Fibroblast of upper back skin (primary cell): ENCODE data around the gene RIBC2.
"Not testable (repeated sequence)": the region's sequence is repeated elsewhere in the genome, so short reads cannot be mapped to it uniquely, and the experiment has no call there.

ENCODE experiments used
- DNase-seq: peaks from one replicate; pipeline ENCODE4 v3.0.0-alpha.2; 2013

RIBC2 gene

DNA sequence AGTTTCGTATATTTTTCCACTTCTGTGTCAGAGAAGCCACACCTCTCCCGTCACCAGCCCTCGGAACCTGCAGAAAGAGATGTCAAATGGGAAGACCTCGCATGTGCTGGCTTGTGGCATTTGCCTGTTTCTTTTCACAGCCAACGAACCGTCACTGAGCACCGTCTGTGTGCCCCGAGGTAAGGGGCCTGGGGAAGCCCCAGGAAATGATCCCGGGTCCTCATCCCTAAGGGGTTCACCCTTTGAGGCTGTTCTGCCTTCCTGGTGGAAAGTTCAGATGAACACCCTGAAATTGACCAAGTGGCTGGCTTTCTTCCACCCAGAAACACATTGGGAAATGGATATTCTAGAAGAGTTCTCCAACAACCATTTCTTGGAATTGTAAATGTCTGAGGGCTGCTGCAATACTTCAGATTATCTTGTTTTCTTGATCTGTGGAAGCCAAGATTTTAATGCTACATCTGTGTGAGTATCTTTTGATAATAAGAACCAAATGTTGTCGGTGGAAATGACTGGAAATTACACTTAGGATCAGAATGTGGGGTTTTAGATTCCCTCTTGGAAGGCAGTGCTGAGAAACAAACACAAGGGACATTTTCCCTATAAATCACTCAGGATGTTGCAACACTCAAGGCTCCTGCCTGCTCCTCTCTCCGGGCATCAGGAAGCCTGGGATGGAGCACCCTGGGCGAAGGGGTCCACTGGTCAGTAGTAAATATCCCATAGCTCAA lies 37.6 kb downstream of the RIBC2 start:
- peak; percentile 98 for DNase-seq

DNA sequence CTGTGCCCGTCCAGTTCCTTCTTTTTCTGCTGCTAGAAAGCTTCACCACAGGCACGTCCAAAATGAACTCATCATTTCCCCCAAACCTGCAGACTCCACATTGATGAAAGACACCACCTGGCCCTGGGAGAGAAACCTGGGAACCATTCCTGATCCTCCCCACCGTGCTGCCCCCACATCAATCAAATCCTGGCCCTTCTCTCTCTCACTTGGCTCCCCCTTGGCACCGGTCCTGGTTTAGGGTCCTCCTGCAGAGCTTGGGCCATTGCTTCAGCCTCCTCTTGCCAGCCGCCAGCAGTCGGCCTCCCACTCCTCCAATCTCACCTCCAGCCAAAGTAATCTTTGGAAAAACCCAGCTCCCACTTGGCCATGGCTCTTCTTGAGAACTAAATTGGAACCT lies 38.5 kb downstream of the RIBC2 start:
- DNase-seq: peak; percentile 68

DNA sequence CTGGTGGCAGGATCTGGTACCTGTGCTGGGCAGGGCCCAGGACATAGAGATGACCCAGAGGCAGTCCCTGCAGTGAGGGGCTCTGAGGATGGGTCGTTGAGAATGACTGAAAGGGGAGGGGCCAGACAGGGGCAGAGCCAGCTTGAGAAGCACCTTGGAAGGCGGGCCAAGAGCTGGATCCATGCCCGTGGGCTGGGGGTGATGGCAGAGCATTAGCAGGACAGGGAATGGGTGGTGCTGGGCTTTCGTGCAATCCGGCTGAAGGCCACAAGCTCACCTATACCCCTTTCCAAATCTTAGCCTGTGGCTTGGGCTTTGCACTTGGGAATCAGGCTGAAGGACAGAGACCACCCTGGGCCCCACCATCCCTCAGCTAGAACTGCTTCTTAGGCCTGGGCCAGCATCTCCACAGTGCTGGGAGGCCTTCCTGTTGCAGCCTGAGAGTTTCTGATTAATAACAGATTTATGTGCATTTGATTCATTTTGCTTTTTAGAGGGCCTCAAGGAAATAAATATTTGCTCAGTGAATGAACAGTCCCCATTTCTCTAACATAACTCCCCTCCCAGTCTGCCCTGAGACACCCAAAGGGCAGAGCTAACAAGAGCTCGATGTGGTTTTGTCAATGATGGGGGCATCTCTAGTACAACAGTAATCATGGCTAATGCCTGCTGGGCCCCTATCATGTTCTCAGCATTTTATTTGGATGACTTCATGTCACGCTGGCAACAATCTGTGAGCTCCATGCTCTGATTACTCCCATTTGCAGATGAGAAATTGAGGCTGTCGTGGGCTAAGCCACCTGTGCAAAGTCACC lies 39.3 kb downstream of the RIBC2 start:
- peak; percentile 89 for DNase-seq

DNA sequence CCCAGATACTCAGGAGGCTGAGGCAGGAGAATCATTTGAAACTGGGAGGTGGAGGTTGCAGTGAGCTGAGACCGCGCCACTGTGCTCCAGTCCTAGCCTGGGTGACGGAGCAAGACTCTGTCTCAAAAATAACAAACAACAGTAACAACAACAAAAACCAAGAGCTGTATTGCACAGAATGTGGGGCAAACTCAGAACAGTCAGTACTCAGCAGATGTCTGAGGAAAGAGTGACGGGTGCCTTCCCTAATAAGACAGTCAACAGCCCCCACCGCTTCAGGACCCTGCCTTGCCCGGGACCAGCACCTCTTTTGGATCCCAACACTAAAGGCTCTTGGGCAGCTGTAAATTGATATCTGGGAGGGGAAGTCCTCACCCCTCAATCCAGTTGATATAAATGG lies 40.3 kb downstream of the RIBC2 start:
- DNase-seq: no peak

DNA sequence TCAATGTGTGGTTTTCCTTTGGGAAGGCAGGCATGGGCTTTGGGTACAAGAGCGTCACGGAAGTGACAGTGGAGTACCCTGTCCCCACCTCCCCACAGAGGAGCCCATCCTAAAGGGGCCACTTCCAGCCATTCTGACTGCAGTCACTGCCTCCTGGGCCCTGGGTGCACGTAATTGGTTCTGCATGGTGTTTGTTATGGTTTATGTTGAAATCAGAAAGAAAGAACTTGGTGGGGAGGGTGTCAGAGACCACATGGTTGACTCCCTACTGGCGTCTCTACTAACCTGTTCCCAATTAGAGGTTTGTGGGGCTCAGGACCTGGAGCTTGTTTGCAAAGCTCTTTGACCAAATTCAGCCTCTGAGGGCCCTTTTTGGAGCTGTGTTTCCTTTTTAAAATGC lies 40.8 kb downstream of the RIBC2 start:
- peak; percentile 90 for DNase-seq

DNA sequence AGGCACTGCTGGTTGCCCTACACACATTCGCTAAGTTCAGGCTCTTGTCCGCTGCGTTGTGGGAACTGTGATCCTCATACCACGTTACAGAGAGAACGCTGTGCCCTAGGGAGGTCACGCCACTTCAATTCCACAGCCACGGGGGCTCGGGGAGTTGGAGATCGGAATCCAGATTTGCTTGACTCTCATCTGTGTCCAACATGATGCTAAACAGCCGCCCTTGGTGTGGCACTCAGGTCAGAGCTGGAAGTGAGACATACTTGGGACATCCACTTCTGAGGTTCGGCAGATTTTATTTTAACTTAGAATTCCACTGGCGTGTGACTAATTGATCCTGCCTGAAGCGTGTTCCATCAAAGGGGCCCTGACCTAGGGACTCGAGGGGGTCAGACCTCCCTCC lies 41.7 kb downstream of the RIBC2 start:
- DNase-seq: no peak

DNA sequence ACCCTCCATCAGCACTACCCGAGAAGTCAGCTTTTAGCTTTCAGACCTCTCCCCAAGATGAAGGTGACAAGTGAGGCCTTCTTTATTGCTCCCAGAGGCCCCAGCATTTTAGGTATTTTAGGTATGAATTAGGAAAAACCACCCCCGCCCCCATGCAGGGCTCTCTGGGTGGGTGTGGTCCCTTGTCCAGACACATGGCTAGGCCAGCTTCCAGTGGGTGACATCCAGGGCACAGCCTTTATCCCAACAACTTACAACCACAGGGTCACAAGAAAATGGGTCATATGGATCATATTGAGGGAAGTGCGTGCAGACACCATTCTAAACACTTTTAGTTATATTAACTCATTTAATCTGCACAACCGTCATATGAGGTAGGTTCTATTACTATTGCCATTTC lies 42.1 kb downstream of the RIBC2 start:
- DNase-seq: no peak

DNA sequence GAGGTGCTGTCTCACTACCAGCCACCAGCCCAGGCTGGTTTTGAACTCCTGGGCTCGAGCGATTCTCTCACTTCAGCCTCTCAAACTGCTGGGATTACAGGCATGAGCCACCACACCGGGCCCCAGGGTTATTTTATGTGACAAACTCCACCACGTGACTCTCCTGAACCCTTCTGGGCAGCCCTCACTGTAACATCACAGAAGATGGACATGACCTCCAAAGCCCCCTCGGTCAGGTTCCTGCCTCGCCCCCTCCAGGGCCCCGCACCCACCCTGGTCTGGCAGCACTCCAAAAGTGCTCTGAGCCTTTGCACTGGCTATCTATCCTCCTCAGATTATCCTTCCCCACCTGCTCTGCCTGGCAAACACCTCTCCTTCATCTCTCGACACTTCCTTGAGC lies 43.3 kb downstream of the RIBC2 start:
- DNase-seq: no peak

DNA sequence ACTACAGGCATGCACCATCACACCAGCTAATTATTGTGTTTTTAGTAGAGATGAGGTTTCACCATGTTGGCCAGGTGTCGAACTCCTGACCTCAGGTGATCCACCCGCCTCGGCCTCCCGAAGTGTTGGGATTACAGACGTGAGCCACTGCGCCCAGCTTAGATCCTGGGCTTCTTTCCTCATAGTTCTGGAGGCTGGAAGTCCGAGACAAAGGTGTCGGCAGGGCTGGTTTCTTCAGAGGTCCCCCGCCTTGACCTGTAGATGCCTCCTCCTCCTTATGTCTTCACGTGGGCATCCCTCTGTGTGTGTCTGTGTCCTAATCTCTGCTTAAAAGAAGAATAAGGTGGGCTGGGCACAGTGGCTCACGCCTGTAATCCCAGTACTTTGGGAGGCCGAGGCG lies 45.0 kb downstream of the RIBC2 start:
- no peak for DNase-seq

DNA sequence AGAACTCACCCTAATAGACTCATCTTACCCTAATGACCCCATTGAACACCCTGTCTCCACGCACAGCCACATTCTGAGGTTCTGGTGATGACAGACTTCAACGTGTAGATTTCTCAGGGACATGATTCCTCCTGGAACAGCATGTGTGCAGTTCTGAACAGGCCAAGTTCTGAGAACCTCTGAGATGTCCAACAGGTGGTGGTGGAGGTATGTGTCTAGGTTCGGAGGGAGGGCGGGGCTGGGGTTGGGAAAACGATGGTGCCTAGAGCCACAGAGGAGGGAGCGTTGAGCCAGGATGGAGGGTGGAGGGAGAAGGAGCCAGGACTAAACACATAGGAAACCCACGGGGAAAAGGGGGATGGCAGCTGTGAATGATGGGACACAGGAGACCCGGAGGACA lies 45.7 kb downstream of the RIBC2 start:
- no peak for DNase-seq

DNA sequence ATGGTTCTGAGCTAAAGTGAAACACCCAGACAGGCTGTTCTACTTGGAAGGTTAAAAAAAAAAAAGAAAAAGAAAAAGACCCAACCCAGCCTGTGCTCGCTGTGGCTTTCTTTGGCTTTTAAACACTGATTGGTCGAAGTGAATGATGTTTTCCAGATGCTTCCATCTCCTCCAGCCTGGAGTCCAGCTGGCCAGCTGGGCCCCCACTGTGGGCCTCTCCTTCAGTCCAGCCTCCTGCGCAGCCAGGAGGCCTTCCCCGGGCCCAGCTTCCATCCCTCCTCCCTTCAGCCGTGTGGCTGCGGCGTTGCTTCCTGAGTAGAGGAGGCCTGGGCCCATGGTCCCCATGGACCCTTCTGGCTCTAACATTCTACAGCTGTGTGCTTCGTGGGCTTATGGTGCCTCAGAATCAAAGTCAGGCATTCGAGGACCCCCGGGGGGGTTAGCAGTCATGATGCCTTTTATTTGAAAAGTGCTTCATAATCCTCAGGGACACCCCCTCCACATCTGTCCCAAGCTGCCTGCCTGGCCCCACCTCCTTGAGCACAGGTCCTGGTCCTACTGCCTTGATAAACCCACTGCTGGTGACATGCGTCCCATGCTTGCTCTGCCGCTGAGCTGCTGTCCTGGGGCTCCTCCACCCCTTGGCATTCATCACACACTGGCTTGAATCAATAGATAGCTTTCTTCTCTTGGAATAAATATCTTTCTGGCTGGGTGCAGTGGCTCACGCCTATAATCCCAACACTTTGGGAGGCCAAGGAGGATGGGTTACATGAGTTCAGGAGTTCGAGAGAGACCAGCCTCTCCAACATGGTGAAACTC lies 47.0 kb downstream of the RIBC2 start:
- DNase-seq: peak; percentile 91

DNA sequence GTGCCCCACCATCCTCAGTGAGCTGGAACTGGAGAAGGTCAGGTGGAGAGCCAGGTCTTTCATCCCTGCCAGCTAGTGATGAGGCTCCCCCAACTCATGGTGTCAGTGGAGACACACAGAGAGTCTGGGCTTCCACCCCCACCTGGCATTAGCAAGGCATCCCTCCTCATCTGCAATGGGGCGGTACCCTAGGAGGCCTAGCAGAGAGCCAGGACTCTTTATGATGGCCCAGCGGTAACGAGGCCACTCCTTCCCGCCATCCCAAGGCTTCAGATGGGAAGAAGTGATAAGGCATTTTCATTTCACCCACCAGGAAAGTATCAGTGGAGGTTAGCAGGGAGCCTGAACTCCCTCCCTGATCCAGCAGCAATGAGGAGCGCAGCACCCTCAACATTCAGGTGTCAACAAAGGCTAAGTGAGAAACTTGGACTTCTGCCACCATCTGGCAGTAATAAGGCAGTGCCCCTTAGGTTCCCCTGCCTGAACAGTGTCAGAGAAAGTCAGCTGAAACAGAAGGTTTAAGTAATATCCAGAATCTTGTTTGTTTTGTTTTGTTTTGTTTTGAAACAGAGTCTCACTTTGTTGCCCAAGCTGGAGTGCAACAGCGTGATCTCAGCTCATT lies 48.7 kb downstream of the RIBC2 start:
- DNase-seq: no peak

DNA sequence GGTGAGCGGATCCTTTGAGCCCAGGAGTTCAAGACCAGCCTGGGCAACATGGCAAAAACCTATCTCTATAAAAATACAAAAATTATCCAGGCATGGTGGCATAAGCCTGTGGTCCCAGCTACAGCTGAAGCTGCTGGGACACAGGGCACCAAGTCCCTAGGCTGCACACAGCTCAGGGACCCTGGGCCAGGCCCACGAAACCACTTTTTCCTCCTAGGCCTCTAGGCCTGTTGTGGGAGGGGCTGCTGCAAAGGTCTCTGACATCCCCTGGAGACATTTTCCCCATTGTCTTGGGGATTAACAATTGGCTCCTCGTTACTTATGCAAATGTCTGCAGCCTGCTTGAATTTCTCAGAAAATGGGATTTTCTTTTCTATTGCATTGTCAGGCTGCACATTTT lies 50.2 kb downstream of the RIBC2 start:
- DNase-seq: not testable (repeated sequence)

DNA sequence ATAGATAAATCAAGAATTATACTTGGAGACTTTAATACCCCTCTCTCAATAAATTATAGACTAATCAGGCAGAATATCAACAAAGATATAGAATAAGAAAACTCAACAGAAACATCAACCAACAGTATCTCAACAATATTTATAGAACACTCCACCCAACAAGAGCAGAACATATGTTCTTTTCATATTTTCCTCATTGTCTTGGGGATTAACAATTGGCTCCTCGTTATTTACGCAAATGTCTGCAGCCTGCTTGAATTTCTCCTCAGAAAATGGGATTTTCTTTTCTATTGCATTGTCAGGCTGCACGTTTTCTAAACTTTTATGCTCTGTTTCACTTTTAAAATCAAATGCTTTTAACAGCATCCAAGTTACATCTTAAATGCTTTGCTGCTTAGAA lies 52.1 kb downstream of the RIBC2 start:
- DNase-seq: no peak

DNA sequence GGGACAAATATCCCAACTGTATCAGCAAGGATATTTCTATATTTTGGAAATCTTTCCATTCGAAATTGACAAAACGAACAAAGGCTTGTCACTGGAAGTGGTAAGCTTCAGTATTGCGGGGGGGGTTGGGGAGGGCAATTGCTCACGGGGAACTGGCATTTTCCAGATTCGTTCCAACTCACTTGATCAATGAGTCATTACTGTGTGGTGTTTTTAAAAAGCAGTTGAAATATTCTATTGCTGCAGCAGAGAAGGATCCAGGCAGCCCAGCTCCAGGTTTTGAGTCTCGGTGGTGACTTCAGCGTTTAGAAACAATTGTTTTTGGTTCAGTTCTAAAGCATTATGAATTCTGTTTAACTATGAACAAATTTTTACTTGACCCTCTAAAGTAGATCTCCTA lies 55.4 kb downstream of the RIBC2 start:
- peak; percentile 64 for DNase-seq

DNA sequence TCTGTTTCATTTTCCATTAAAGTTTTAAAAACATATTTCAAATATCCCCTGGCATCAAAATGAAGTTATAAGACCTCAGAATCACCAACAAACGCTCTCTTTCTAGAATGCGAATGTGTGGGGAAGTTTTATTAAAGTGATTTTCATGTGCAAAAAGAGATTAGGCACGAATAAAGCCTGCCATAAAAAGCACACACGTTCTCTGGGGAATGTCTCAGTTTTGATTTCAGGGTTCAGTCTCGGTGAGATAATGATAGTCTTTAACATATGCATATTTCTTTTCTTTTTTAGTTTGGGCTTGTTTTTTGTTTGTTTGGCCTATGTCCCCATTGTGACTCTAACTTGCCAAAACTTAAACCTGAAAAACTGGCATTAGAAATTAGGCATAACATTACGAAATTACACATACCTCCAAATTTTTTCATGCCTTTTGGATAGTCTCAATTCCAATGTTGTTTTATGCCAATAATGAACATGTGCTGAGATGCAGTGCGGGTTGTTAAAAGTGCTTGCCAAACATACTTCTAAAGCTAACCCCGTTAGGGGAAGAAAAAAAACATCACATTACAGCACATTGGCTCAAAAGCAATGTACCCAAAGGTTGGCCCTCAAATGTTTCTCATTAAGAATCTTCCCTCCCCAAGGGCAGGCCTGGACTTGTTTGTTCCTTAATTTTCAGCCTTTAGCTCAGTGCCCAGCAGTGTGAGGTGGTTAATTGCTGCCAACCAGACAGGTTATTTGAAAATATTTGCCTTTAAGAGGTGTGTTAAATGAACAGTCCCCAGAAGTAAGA lies 56.0 kb downstream of the RIBC2 start:
- DNase-seq: peak; percentile 69

DNA sequence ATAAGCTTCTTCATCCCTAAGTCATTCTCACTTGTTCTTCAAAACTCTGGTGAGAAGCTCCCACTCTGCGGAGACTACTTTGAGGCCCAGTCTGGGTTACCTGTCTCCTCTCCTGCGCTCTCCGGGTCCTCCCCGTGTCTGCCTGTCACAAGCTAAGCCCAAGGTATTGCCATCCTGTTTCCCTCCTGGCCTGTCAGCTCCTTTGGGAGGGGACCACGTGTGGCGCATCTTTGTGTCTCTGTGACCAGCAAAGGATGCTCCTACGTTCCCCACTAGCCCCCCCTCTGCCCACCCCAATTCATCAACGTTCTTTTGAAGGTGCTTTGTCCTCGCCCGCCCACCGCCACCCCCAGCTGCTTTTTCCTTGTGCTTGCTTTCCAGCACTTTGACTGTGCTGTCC lies 57.4 kb downstream of the RIBC2 start:
- DNase-seq: no peak

DNA sequence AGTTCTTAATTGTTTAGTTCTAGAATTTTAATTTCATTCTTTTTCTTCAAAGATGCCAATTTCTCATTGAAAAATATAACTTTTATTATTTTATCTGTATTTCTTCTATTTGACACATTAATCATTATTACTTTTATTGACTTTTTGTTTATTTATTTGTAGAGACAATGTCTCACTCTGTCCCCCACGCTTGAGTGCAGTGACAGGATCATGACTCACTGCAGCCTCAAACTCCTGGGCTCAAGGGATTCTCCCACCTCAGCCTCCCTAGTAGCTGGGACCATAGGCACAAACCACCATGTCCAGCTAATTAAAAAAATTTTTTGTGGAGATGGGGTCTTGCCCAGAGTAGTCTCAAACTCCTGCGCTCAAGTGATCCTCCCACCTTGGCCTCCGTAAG lies 58.9 kb downstream of the RIBC2 start:
- DNase-seq: no peak

DNA sequence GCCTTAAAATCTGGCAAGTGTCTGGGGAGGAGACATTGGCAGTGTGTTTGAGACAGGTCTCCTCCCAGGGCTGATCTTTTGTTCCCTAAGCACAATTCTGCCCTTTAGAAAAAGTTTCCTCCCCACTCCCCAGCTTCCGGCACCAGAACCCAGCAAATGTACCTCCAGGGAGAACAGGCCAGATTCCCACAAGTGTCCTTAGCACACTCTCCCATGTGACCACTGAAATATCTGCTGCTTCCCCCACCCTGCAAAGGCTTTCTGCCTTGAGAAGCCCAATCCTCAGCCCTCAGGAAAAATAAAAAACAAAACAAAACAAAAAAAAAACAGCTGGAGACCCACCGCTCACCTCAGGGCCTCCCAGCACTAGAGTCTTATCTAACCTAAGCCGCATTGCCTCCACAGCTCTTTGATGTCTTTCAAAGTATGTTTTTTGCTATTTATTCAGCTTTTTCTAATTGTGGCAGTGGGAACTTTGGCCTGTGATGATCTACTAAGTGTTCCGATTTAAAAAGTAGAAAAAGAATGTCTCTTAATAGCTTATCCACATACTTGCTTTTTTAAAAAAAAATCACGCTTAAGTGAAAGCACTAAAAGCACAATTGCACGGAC lies 60.2 kb downstream of the RIBC2 start:
- DNase-seq: no peak

DNA sequence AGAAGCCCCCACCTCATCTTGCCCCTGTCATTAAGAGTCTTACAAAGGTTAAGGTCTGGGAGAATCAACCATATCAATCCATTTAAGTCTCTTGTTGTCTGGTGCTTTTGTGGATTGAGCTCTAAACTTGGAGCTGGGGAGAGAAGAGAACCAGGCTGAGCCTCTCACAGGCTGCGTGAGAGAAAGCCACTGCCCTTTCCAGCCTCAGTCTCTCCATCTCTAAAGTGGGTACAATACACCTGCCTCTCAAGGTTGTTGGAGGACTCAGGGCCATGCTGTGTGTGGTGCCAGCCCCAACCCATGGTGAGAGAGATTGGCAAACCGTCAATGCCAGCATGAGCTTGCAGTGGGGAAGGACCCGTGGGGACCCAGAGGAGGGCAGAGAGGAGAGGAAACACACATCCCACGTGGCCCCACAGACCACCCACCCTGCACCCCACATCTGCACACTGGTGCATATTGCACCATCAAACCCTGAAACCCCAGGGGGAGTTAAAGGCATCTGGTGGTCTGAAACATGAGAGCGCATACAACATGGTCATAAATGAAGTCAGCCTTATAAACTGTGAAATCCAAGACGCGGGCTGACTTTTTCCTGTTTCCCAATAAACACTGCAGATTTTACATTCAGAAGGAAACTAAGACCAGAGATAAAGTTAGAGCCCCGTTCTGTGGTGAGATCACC lies 61.7 kb downstream of the RIBC2 start:
- peak; percentile 72 for DNase-seq

DNA sequence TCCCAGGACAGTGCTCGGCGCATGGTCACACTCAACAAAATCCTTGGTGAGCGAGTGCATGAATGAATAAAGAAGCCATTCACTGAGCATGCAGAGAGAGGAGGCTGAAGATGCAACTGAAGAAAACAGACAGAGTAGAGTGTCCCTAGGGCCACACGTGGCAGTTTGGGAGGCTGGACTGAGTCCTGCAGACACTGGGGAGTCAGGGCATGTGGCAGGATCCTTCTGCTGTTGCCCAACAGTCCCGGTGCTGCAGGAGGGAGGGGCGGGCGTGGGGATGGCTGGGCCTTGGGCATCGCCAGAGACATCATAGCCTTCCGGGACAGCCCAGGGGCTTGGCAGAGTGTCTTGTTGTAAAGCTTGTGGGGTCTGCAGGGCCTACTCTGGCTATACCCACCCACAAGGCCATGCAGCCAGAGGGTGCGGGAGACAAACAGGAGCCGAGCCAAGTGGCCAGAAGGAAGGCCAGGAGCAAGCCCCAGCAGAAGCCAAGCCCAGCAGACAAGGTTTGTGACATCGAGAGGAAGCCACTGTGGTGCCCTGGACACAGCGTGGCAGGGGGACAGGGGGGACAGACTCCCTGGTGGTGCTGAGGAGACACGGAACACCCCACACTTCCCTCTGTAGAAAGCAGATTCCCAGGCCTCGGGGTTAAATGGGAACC lies 62.5 kb downstream of the RIBC2 start:
- no peak for DNase-seq
